ENCODE measurements around the gene POU5F2. TPM values are rescaled to one million over a fixed set of nuclear protein-coding genes. Genes with fewer than 3 reads are reported as not detected.

The POU5F2 gene
- total and polyA plus RNA-seq, 2 of the 4 experiments (the other 2 are of a cell fraction): 0.02 to 1.1 TPM

- H3K4me3 ChIP-seq (ENCODE audit: insufficient read depth, low read depth, low read length): no peak overlapping the region
- H3K36me3 ChIP-seq (ENCODE audit: control insufficient read depth, insufficient read depth, low read length): peaks cover 1% of the 10 kb centered on the region; the same call in 1 of the 2 replicates
- dilution Hi-C loops (cut with HindIII; ENCODE audit: low sequenced_read_pairs, unreplicated experiment): no loop called here
- H3K23ac ChIP-seq (ENCODE audit: low read depth, low read length): no peak overlapping the region
- DNase-seq (no peak), ATAC-seq (ENCODE audit: low read depth) (no peak)
- intact Hi-C loops (cut with micrococcal nuclease): no loop called here
- no peaks in the 10 kb centered on the region for H3K4me1 ChIP-seq (ENCODE audit: control insufficient read depth, insufficient read depth, low read length)
- no peak overlapping the region for H3K4me2 ChIP-seq (ENCODE audit: low read depth, low read length)
- no peak overlapping the region for H2AFZ ChIP-seq (replicated peaks; ENCODE audit: low read length, poor library complexity)
- no peak overlapping the region for H3K27ac ChIP-seq (ENCODE audit: insufficient read depth, low read length)
- H3K4ac ChIP-seq (ENCODE audit: low read depth, low read length): no peak overlapping the region
- H3K14ac ChIP-seq (replicated peaks; ENCODE audit: low read depth, low read length): no peak overlapping the region
- in situ Hi-C loops (cut with MboI; ENCODE audit: low sequenced_read_pairs): no loop called here
- H3K9me1 ChIP-seq (ENCODE audit: insufficient read depth, low read length): no peaks in the 10 kb centered on the region
- H4K20me1 ChIP-seq (ENCODE audit: insufficient read depth, low read length): no peaks in the 10 kb centered on the region
- no peak overlapping the region for H4K91ac ChIP-seq (ENCODE audit: insufficient read depth, low read depth, low read length)
- H3K56ac ChIP-seq (ENCODE audit: extremely low read depth, insufficient read depth, low read length): no peak overlapping the region
- no peaks in the 10 kb centered on the region; a peak in 1 of 4 replicates for H3K79me1 ChIP-seq (ENCODE audit: low read depth in 1 of 2, low read length in 2 of 2)
- no peak overlapping the region for H4K8ac ChIP-seq (ENCODE audit: low read depth in 2 of 2, low read length in 2 of 2)
- CTCF ChIA-PET: no interaction called here
- no peaks in the 10 kb centered on the region for H3K27me3 ChIP-seq (ENCODE audit: control insufficient read depth, insufficient read depth, low read length)
- H2AK5ac ChIP-seq (ENCODE audit: low read depth, low read length): no peak overlapping the region
- H2BK20ac ChIP-seq (ENCODE audit: low read depth, low read length): no peak overlapping the region
- H3K9me3 ChIP-seq (ENCODE audit: control insufficient read depth, insufficient read depth, low read length): no peaks in the 10 kb centered on the region; the same call in 1 of the 2 replicates
- TF ChIP-seq POLR2A (IDR thresholded peaks at IDR 0.05; ENCODE audit: low read depth, low read length) (no peak), RCOR1 (IDR thresholded peaks at IDR 0.05; ENCODE audit: insufficient replicate concordance, low read length) (no peak), CHD1 (IDR thresholded peaks at IDR 0.05; ENCODE audit: low read depth, low read length) (no peak), BHLHE40 (IDR thresholded peaks at IDR 0.05; ENCODE audit: low read depth, low read length) (no peak), FOS (IDR thresholded peaks at IDR 0.05; ENCODE audit: low read depth, low read length) (no peak), SMC3 (IDR thresholded peaks at IDR 0.05; ENCODE audit: low read depth, low read length) (no peak), RAD21 (IDR thresholded peaks at IDR 0.05; ENCODE audit: low read length) (no peak), MXI1 (IDR thresholded peaks at IDR 0.05; ENCODE audit: borderline replicate concordance, low read depth, low read length) (no peak), CEBPB (IDR thresholded peaks at IDR 0.05; ENCODE audit: low read depth, low read length) (no peak), MAFK (IDR thresholded peaks at IDR 0.05; ENCODE audit: low read depth, low read length) (no peak), MAZ (IDR thresholded peaks at IDR 0.05; ENCODE audit: borderline replicate concordance, low read depth, low read length) (no peak), USF2 (IDR thresholded peaks at IDR 0.05; ENCODE audit: low read depth, low read length) (no peak), NFE2L2 (IDR thresholded peaks at IDR 0.05; ENCODE audit: low read depth, low read length) (no peak), RFX5 (IDR thresholded peaks at IDR 0.05; ENCODE audit: low read depth, low read length) (no peak)
- TF ChIP-seq, protein P1, sequence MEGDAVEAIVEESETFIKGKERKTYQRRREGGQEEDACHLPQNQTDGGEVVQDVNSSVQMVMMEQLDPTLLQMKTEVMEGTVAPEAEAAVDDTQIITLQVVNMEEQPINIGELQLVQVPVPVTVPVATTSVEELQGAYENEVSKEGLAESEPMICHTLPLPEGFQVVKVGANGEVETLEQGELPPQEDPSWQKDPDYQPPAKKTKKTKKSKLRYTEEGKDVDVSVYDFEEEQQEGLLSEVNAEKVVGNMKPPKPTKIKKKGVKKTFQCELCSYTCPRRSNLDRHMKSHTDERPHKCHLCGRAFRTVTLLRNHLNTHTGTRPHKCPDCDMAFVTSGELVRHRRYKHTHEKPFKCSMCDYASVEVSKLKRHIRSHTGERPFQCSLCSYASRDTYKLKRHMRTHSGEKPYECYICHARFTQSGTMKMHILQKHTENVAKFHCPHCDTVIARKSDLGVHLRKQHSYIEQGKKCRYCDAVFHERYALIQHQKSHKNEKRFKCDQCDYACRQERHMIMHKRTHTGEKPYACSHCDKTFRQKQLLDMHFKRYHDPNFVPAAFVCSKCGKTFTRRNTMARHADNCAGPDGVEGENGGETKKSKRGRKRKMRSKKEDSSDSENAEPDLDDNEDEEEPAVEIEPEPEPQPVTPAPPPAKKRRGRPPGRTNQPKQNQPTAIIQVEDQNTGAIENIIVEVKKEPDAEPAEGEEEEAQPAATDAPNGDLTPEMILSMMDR (conservative IDR thresholded peaks at IDR 0.05; ENCODE audit: low read depth, low read length): no peak
- TF ChIP-seq, protein P2, sequence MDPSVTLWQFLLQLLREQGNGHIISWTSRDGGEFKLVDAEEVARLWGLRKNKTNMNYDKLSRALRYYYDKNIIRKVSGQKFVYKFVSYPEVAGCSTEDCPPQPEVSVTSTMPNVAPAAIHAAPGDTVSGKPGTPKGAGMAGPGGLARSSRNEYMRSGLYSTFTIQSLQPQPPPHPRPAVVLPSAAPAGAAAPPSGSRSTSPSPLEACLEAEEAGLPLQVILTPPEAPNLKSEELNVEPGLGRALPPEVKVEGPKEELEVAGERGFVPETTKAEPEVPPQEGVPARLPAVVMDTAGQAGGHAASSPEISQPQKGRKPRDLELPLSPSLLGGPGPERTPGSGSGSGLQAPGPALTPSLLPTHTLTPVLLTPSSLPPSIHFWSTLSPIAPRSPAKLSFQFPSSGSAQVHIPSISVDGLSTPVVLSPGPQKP (IDR thresholded peaks at IDR 0.05; ENCODE audit: borderline replicate concordance, low read depth, low read length): no peak
- POLR2A ChIA-PET (ENCODE audit: unreplicated experiment): no interaction called here
- no peak overlapping the region for H3K18ac ChIP-seq (ENCODE audit: low read depth, low read length)
- WGBS, 2 experiments (ENCODE audit: extremely low coverage in 2 of 2, insufficient read length in 1 of 2): 80% methylated on average over 1 of the region's 10 CpGs; no CpG with 5 or more reads in 1 of the 2 experiments
- no peak overlapping the region for H4K5ac ChIP-seq (ENCODE audit: low read depth, low read length)
- H2AK9ac ChIP-seq (replicated peaks; ENCODE audit: low read depth, low read length, poor library complexity): no peak overlapping the region
- no TSS peak for BruUV-seq (replicated peaks)
- H2BK15ac ChIP-seq (ENCODE audit: low read depth, low read length): no peak overlapping the region
- H2BK5ac ChIP-seq (ENCODE audit: low read depth, low read length, poor library complexity, severe bottlenecking): no peak overlapping the region
- H2BK120ac ChIP-seq (ENCODE audit: low read depth, low read length): no peak overlapping the region
- H3K9ac ChIP-seq (ENCODE audit: low read depth, low read length): no peak overlapping the region
These were observed 14.3 kb upstream of the POU5F2 start for GRCh38 chr5:93755716-93756115.

All from IMR-90 (cell line).